Thyroid gland (tissue), 4 donors: Measurements from ENCODE around the gene SCAMP4. TPM values are rescaled to one million over a fixed set of nuclear protein-coding genes. Genes with fewer than 3 reads are reported as not detected.

Experiments used
- DNase-seq, 2 donors: peaks; one replicate each; pipeline ENCODE4 v3.0.0-alpha.2; 2019
- H3K27ac ChIP-seq, 3 donors: fragments of 200-600 bp; sonication (generic); 1 replicate in 2 of 3; 2 replicates in 1 of 3; pipeline ENCODE4 v1.5.1; 2016 to 2019; ENCODE audit warnings: mild to moderate bottlenecking in 1 of 3, moderate library complexity in 1 of 3
- H3K27me3 ChIP-seq: fragments of 200-600 bp; sonication (generic); one replicate; pipeline ENCODE4 v1.5.1; 2019
- H3K36me3 ChIP-seq, 2 donors: fragments of 200-600 bp; sonication (generic); one replicate each; pipeline ENCODE4 v1.5.1; 2016 to 2019
- H3K4me1 ChIP-seq, 2 donors: fragments of 200-600 bp; sonication (generic); one replicate each; pipeline ENCODE4 v1.5.1; 2017 to 2019
- H3K4me3 ChIP-seq, 3 donors: fragments of 200-600 bp; sonication (generic); replicated peaks in 1 of 3; 1 replicate in 2 of 3; 2 replicates in 1 of 3; pipeline ENCODE4 v1.5.1; 2016; ENCODE audit warnings: mild to moderate bottlenecking in 1 of 3
- H3K9me3 ChIP-seq: fragments of 200-600 bp; sonication (generic); one replicate; pipeline ENCODE4 v1.5.1; 2017
- CTCF ChIP-seq, 6 experiments: fragments of 200-600 bp in 3 of 6; fragments of 450-650 bp in 3 of 6; sonication (generic) in 3 of 6; IDR thresholded peaks; one replicate each; pipeline ENCODE4 v1.5.1; 2016 to 2019; ENCODE audit warnings: antibody characterized with exemption in 6 of 6, mild to moderate bottlenecking in 2 of 6, inconsistent platforms in 1 of 6, moderate library complexity in 1 of 6
- POLR2A ChIP-seq, 2 donors: fragments of 450-650 bp; IDR thresholded peaks; one replicate each; pipeline ENCODE4 v1.6.1; 2017; ENCODE audit warnings: antibody characterized with exemption in 2 of 2, mild to moderate bottlenecking in 2 of 2, moderate library complexity in 1 of 2
- WGBS, 2 donors: methylation state at CpG; one replicate each; pipeline ENCODE4 v1.1.5; 2017; 5-methylcytosine and 5-hydroxymethylcytosine counted together
- intact Hi-C: fragments of 100-400 bp; cut with DNase I; formaldehyde crosslinking; loops from one replicate; pipeline ENCODE4 v1.15.1; 2023
- total RNA-seq, 4 donors: library from RNA; depleted of rRNA; stranded (reverse); fragments of >200 nt; gene quantifications; one replicate each; pipeline ENCODE4 v1.2.3, GENCODE V29; 2016

The SCAMP4 gene
- total RNA-seq, 4 donors from 2014 or later, result 69.5 to 269 (median 137) TPM

- no peak for DNase-seq
Observed at GRCh38 chr19:1921326-1921725, 16.1 kb downstream of the SCAMP4 start.

GRCh38 chr19:1921825-1922224 lies 16.6 kb downstream of the SCAMP4 start:
- Histone ChIP-seq H3K27me3 (no peaks in the 10 kb centered on the region), H3K9me3 (no peaks in the 10 kb centered on the region), H3K4me1 (no peaks in the 10 kb centered on the region), H3K27ac (no peak overlapping the region), H3K36me3 (peaks cover 47 to 53% of the 10 kb centered on the region in 2 donors), H3K4me3 (no peak overlapping the region)
- no peak for DNase-seq
- intact Hi-C loops, result no loop called here
- TF ChIP-seq POLR2A (IDR thresholded peaks at IDR 0.05) (no peak), CTCF (IDR thresholded peaks at IDR 0.05) (no peak)
- WGBS, 2 donors, result 90 to 96% methylated on average over 15 of the region's 15 CpGs

More at GRCh38 chr19:1921326-1921725, 16.1 kb downstream of the SCAMP4 start:
- Histone ChIP-seq H3K9me3 (no peaks in the 10 kb centered on the region), H3K4me1 (no peaks in the 10 kb centered on the region), H3K27me3 (no peaks in the 10 kb centered on the region), H3K36me3 (peaks cover 47 to 53% of the 10 kb centered on the region in 2 donors), H3K4me3 (no peak overlapping the region), H3K27ac (no peak overlapping the region)
- intact Hi-C loops, result no loop called here
- 93 to 94% methylated on average over 11 to 17 of the region's 19 CpGs for WGBS, 2 donors
- no peak for TF ChIP-seq POLR2A (IDR thresholded peaks at IDR 0.05)
- TF ChIP-seq CTCF (IDR thresholded peaks at IDR 0.05), result no peak

- Histone ChIP-seq H3K4me3 (no peak overlapping the region), H3K4me1 (no peaks in the 10 kb centered on the region), H3K27me3 (no peaks in the 10 kb centered on the region), H3K36me3 (peaks cover 45 to 53% of the 10 kb centered on the region in 2 donors), H3K27ac (no peak overlapping the region), H3K9me3 (no peaks in the 10 kb centered on the region)
- no peak for TF ChIP-seq CTCF (IDR thresholded peaks at IDR 0.05)
- TF ChIP-seq POLR2A (IDR thresholded peaks at IDR 0.05), result no peak
- no peak for DNase-seq
- 96 to 98% methylated on average over 13 to 22 of the region's 23 CpGs for WGBS, 2 donors
- intact Hi-C loops, result no loop called here
Observed at GRCh38 chr19:1922803-1923202, 17.6 kb downstream of the SCAMP4 start.

- Histone ChIP-seq H3K9me3 (no peaks in the 10 kb centered on the region), H3K4me3 (no peak overlapping the region), H3K27me3 (no peaks in the 10 kb centered on the region), H3K27ac (no peak overlapping the region), H3K36me3 (peaks cover 40 to 48% of the 10 kb centered on the region in 2 donors), H3K4me1 (no peaks in the 10 kb centered on the region)
- no peak for TF ChIP-seq POLR2A (IDR thresholded peaks at IDR 0.05)
- TF ChIP-seq CTCF (IDR thresholded peaks at IDR 0.05), result no peak
- DNase-seq, result no peak
- WGBS, 2 donors, result 84 to 96% methylated on average over 6 of the region's 8 CpGs
- intact Hi-C loops, result no loop called here
Observed at GRCh38 chr19:1923319-1923718, 18.1 kb downstream of the SCAMP4 start.

- DNase-seq, result no peak
- intact Hi-C loops, result no loop called here
- H3K27ac ChIP-seq, result no peak overlapping the region
- H3K4me3 ChIP-seq, result no peak overlapping the region
- no peaks in the 10 kb centered on the region for H3K9me3 ChIP-seq
- peaks cover 31 to 38% of the 10 kb centered on the region in 2 donors for H3K36me3 ChIP-seq
- H3K27me3 ChIP-seq, result no peaks in the 10 kb centered on the region
- peaks cover 0 to 4% of the 10 kb centered on the region in 2 donors for H3K4me1 ChIP-seq
- 94 to 95% methylated on average over 22 to 27 of the region's 35 CpGs for WGBS, 2 donors
- TF ChIP-seq CTCF (IDR thresholded peaks at IDR 0.05), result no peak
- TF ChIP-seq POLR2A (IDR thresholded peaks at IDR 0.05), result no peak
Observed at GRCh38 chr19:1924320-1924961, 19.2 kb downstream of the SCAMP4 start.
